K562 (cell line): Measurements from ENCODE around the gene ARV1. TPM values are rescaled to one million over a fixed set of nuclear protein-coding genes. Genes with fewer than 3 reads are reported as not detected.
A peak's percentile ranks its signal among the peaks of the same experiment; 100 is the strongest.

Experiments
- CBX3 ChIP-seq, 2 experiments: IDR thresholded peaks; 1 replicate in 1 of 2; 2 replicates in 1 of 2; pipeline ENCODE4 v1.6.1; 2012; ENCODE audit warnings: inconsistent platforms in 2 of 2, low read length in 2 of 2, borderline replicate concordance in 1 of 2, control low read depth in 1 of 2
- EHMT2 ChIP-seq: fragments of 450-650 bp; IDR thresholded peaks from 2 replicates; pipeline ENCODE4 v1.6.1; 2018; ENCODE audit warnings: antibody characterized with exemption
- FOXA3 ChIP-seq, 2 experiments: fragments of 450-650 bp in 1 of 2; sonication (generic) in 1 of 2; formaldehyde crosslinking; IDR thresholded peaks in 1 of 2; conservative IDR thresholded peaks in 1 of 2; 2 replicates each; pipeline versions ENCODE4 v1.4.0 to v1.8.0; 2020 to 2022; ENCODE audit warnings: mild to moderate bottlenecking in 2 of 2, missing genetic modification reagents in 1 of 2
- GABPA ChIP-seq: fragments of 200-800 bp; sonication (Bioruptor generic); conservative IDR thresholded peaks from 2 replicates; pipeline ENCODE4 v1.6.1; 2016; ENCODE audit warnings: low read depth, missing genetic modification characterization, missing compliant biosample characterization
- MAFK ChIP-seq: IDR thresholded peaks from 2 replicates; pipeline ENCODE4 v1.6.1; 2011; ENCODE audit warnings: low read length, improper control_type of control experiment
- MEIS2 ChIP-seq: fragments of 450-650 bp; IDR thresholded peaks from 2 replicates; pipeline ENCODE4 v1.6.1; 2014; ENCODE audit warnings: mild to moderate bottlenecking; ENCODE audit not compliant: partially characterized antibody
- TCF7 ChIP-seq: sonication (generic); IDR thresholded peaks from 2 replicates; pipeline ENCODE4 v1.6.1; 2016; ENCODE audit warnings: antibody characterized with exemption, borderline replicate concordance
- ZNF586 ChIP-seq: fragments of 450-650 bp; formaldehyde crosslinking; conservative IDR thresholded peaks from 2 replicates; pipeline ENCODE4 v1.4.0; 2020; ENCODE audit warnings: mild to moderate bottlenecking, moderate library complexity
- ZNF778 ChIP-seq: fragments of 450-650 bp; formaldehyde crosslinking; IDR thresholded peaks from 2 replicates; pipeline ENCODE4 v1.4.0; 2020; ENCODE audit warnings: mild to moderate bottlenecking, moderate library complexity
- ZZZ3 ChIP-seq: fragments of 450-650 bp; IDR thresholded peaks from 2 replicates; pipeline ENCODE4 v1.6.1; 2016; ENCODE audit warnings: antibody characterized with exemption, mild to moderate bottlenecking, moderate library complexity
- polyA plus RNA-seq, 8 experiments: library from polyadenylated mRNA; depleted of rRNA in 4 of 8; stranded (reverse) in 5 of 8; unstranded in 3 of 8; fragments of >200 nt; fragmentation: Nextera tagmentation in 2 of 8; fragmentation: Illumina TruSeq in 1 of 8; extraction: Ambion mirVana in 2 of 8; extraction: Trizol in 1 of 8; gene quantifications; 2 replicates each; pipeline versions ENCODE4 v1.2.1 to v1.2.3, GENCODE V29; 2011 to 2014; ENCODE audit warnings: inconsistent platforms in 1 of 8, missing spikeins in 1 of 8
- total RNA-seq, 7 experiments: library from RNA; depleted of rRNA in 6 of 7; stranded (reverse); fragments of >200 nt in 6 of 7; fragmentation: Illumina TruSeq in 2 of 7; extraction: Trizol in 2 of 7; gene quantifications; 2 replicates each; pipeline versions ENCODE4 v1.2.1 to v1.2.3, GENCODE V29; 2011 to 2021; ENCODE audit warnings: low replicate concordance in 1 of 7
- TF ChIP-seq, protein P1 (sequence below), 2 experiments: IDR thresholded peaks in 1 of 2; conservative IDR thresholded peaks in 1 of 2; 2 replicates each; pipeline ENCODE4 v1.6.1; 2016; ENCODE audit warnings: low read depth in 2 of 2, mild to moderate bottlenecking in 1 of 2, missing compliant biosample characterization in 1 of 2, missing genetic modification characterization in 1 of 2, moderate library complexity in 1 of 2
- TF ChIP-seq, protein P2 (sequence below), 2 experiments: IDR thresholded peaks; 2 replicates each; pipeline ENCODE4 v1.6.1; 2012; ENCODE audit warnings: improper control_type of control experiment in 2 of 2, low read depth in 2 of 2, low read length in 2 of 2, borderline replicate concordance in 1 of 2

Gene ARV1
- total and polyA plus RNA-seq, 9 of the 15 experiments (the other 6 are each of a cell fraction or from before 2014, with no cell fraction given): 54.8 to 139 (median 74.0) TPM

DNA sequence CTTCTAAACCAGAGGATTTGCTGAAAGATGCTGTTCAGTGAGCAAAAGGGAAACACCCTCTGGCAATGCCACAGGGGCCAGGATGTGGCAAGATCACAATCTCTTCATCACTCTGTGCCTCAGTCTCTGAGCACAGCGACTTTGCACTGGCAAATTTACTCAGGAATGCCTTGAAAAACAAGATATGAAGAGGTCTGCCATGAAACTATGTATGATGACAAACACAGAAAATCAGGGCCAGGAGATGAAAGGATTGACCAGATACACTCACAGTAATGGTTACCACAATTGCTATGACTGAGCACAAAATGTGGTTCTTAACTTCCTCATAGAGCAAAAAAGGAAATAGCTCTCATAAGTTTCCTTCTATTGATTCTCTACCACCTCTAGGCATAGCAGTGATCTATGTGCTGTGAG lies 6.0 kb upstream of the ARV1 start (continued):
- TF ChIP-seq, protein P1, sequence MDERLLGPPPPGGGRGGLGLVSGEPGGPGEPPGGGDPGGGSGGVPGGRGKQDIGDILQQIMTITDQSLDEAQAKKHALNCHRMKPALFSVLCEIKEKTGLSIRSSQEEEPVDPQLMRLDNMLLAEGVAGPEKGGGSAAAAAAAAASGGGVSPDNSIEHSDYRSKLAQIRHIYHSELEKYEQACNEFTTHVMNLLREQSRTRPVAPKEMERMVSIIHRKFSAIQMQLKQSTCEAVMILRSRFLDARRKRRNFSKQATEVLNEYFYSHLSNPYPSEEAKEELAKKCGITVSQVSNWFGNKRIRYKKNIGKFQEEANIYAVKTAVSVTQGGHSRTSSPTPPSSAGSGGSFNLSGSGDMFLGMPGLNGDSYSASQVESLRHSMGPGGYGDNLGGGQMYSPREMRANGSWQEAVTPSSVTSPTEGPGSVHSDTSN (CRISPR knock-in tag; IDR thresholded peaks at IDR 0.05; ENCODE audit: low read depth): no peak
- TF ChIP-seq, protein P1 (tag; conservative IDR thresholded peaks at IDR 0.05; ENCODE audit: low read depth): 0 out of 2 replicates have a peak, but pooled peaks have one; percentile 25
- TF ChIP-seq, protein P2, sequence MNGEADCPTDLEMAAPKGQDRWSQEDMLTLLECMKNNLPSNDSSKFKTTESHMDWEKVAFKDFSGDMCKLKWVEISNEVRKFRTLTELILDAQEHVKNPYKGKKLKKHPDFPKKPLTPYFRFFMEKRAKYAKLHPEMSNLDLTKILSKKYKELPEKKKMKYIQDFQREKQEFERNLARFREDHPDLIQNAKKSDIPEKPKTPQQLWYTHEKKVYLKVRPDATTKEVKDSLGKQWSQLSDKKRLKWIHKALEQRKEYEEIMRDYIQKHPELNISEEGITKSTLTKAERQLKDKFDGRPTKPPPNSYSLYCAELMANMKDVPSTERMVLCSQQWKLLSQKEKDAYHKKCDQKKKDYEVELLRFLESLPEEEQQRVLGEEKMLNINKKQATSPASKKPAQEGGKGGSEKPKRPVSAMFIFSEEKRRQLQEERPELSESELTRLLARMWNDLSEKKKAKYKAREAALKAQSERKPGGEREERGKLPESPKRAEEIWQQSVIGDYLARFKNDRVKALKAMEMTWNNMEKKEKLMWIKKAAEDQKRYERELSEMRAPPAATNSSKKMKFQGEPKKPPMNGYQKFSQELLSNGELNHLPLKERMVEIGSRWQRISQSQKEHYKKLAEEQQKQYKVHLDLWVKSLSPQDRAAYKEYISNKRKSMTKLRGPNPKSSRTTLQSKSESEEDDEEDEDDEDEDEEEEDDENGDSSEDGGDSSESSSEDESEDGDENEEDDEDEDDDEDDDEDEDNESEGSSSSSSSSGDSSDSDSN (IDR thresholded peaks at IDR 0.05; ENCODE audit: borderline replicate concordance in 1 of 2, low read depth in 2 of 2, low read length in 2 of 2): no peak
- no peak for TF ChIP-seq ZZZ3
- no peak for TF ChIP-seq EHMT2
- peak in 1 of 2 experiments; percentile 32; a peak in 1 of 4 replicates for TF ChIP-seq FOXA3 (CRISPR knock-in tag; conservative IDR thresholded peaks at IDR 0.05 in 1 of 2, IDR thresholded peaks at IDR 0.05 in 1 of 2)
- TF ChIP-seq MAFK: peak; percentile 39; the same call in 1 of the 2 replicates
- no peak for TF ChIP-seq ZNF778
- no peak for TF ChIP-seq CBX3 (IDR thresholded peaks at IDR 0.05; ENCODE audit: borderline replicate concordance in 1 of 2, low read length in 2 of 2)
- TF ChIP-seq ZNF586 (CRISPR knock-in tag): no peak
- TF ChIP-seq MEIS2: peak; percentile 43
- no peak for TF ChIP-seq GABPA
- peak; percentile 82; the same call in 1 of the 2 replicates for TF ChIP-seq TCF7
- TF ChIP-seq, all 486 proteins: peak for 23
